T-helper 1 cell treated with Interleukin-12 subunit alpha and Interleukin-12 subunit beta and Interleukin-4 antibody, amounts not matched to agents 30 ng/mL and 1 ng/mL, for 36 hours (primary cell): ENCODE measurements around the gene NADK. TPM values are rescaled to one million over a fixed set of nuclear protein-coding genes. Genes with fewer than 3 reads are reported as not detected.

ENCODE experiments used
- intact Hi-C: fragments of 100-400 bp; cut with micrococcal nuclease; formaldehyde crosslinking; loops from one replicate; pipeline ENCODE4 v1.15.1; 2024
- total RNA-seq: library from RNA; stranded (reverse); gene quantifications from 2 replicates; pipeline ENCODE4 v1.2.3, GENCODE V29; 2022

Gene NADK
- total RNA-seq, 1 donor from 2014 or later = 84.4 TPM

- intact Hi-C loops = no loop called here
Observed at GRCh38 chr1:1786836-1787605, 8.8 kb upstream of the NADK start.

GRCh38 chr1:1785666-1786065 lies 7.4 kb upstream of the NADK start:
- intact Hi-C loops = no loop called here

GRCh38 chr1:1784933-1785332 lies 6.7 kb upstream of the NADK start:
- intact Hi-C loops = no loop called here

GRCh38 chr1:1783320-1783719 lies 5.0 kb upstream of the NADK start:
- intact Hi-C loops = no loop called here

GRCh38 chr1:1782399-1783221 lies 4.3 kb upstream of the NADK start:
- intact Hi-C loops = no loop called here

GRCh38 chr1:1781526-1781903 lies 3.2 kb upstream of the NADK start:
- intact Hi-C loops = loop anchor here (2.0 kb wide), 1 partner anchor 125 kb away; no protein-coding TSS in a partner anchor

GRCh38 chr1:1780598-1781525 lies 2.6 kb upstream of the NADK start:
- intact Hi-C loops = loop anchor here (2.0 kb wide), 1 partner anchor 126 kb away; no protein-coding TSS in a partner anchor

- intact Hi-C loops = loop anchor here (2.0 kb wide), 2 partner anchors 55 to 127 kb away; partner anchors contain the start of gene CDK11A
Observed at GRCh38 chr1:1779691-1780597, 1.7 kb upstream of the NADK start.

GRCh38 chr1:1779320-1779675 lies 1.0 kb upstream of the NADK start:
- intact Hi-C loops = loop anchor here (2.0 kb wide), 1 partner anchor 54 kb away; the partner anchor contains the start of gene CDK11A

GRCh38 chr1:1778663-1779319 lies 521 bp upstream of the NADK start:
- intact Hi-C loops = loop anchor here (1.0 to 2.0 kb wide), 2 partner anchors 54 to 112 kb away; partner anchors contain the start of gene CDK11A

- intact Hi-C loops = no loop called here
Observed at GRCh38 chr1:1777583-1777899, 729 bp downstream of the NADK start.

- intact Hi-C loops = no loop called here
Observed at GRCh38 chr1:1776672-1777582, 1.3 kb downstream of the NADK start.

GRCh38 chr1:1775327-1776226 lies 2.7 kb downstream of the NADK start:
- intact Hi-C loops = no loop called here

GRCh38 chr1:1773874-1774273 lies 4.4 kb downstream of the NADK start:
- intact Hi-C loops = no loop called here

GRCh38 chr1:1771096-1771495 lies 7.2 kb downstream of the NADK start:
- intact Hi-C loops = no loop called here

GRCh38 chr1:1770102-1770501 lies 8.2 kb downstream of the NADK start:
- intact Hi-C loops = no loop called here

GRCh38 chr1:1768249-1768992 lies 9.8 kb downstream of the NADK start:
- intact Hi-C loops = no loop called here
